SH-SY5Y (cell line): ENCODE data around the gene GALNTL6.

Source experiments
- GATA2 ChIP-seq: IDR thresholded peaks from 2 replicates; pipeline ENCODE4 v1.6.1; 2011; ENCODE audit warnings: mild to moderate bottlenecking, low read depth, low read length
- GATA3 ChIP-seq: IDR thresholded peaks from 2 replicates; pipeline ENCODE4 v1.6.1; 2011; ENCODE audit warnings: low read depth, mild to moderate bottlenecking, low read length, moderate library complexity

- no peak for TF ChIP-seq GATA2
- no peak for TF ChIP-seq GATA3
Observed at GRCh38 chr4:172546782-172547181, 733.6 kb downstream of the GALNTL6 start.
